GM12864 (cell line): Measurements from ENCODE around the gene SRPK2.

Experiments
- DNase-seq: peaks from one replicate; pipeline ENCODE4 v3.0.0-alpha.2; 2011; ENCODE audit warnings: low read depth
- H3K4me3 ChIP-seq: 2 replicates; pipeline ENCODE4 v1.5.1; 2011; ENCODE audit warnings: mild to moderate bottlenecking, low read depth, low read length, control low read depth
- CTCF ChIP-seq: IDR thresholded peaks from 2 replicates; pipeline ENCODE4 v1.5.1; 2011; ENCODE audit warnings: low read depth, mild to moderate bottlenecking, moderate library complexity, low read length, control low read depth, inconsistent platforms; ENCODE audit errors: missing control alignments

The SRPK2 gene

GRCh38 chr7:105177026-105177425, 211.7 kb downstream of the SRPK2 start:
- H3K4me3 ChIP-seq, result no peak overlapping the region
- no peak for TF ChIP-seq CTCF
- DNase-seq, result no peak

- no peak overlapping the region for H3K4me3 ChIP-seq
- DNase-seq, result no peak
- TF ChIP-seq CTCF, result no peak
These were observed 215.1 kb downstream of the SRPK2 start for GRCh38 chr7:105173586-105173985.

- H3K4me3 ChIP-seq, result no peak overlapping the region
- DNase-seq, result no peak
- TF ChIP-seq CTCF, result no peak
These were observed 224.0 kb downstream of the SRPK2 start for GRCh38 chr7:105164751-105165150.

- DNase-seq, result no peak
- no peak overlapping the region for H3K4me3 ChIP-seq
- no peak for TF ChIP-seq CTCF
These were observed 225.0 kb downstream of the SRPK2 start for GRCh38 chr7:105163718-105164117.

- no peak for DNase-seq
- TF ChIP-seq CTCF, result no peak
- H3K4me3 ChIP-seq, result no peak overlapping the region
These were observed 227.4 kb downstream of the SRPK2 start for GRCh38 chr7:105161366-105161765.

- DNase-seq, result no peak
- TF ChIP-seq CTCF, result no peak
- H3K4me3 ChIP-seq, result no peak overlapping the region
These were observed 231.4 kb downstream of the SRPK2 start for GRCh38 chr7:105157278-105157677.

- H3K4me3 ChIP-seq, result no peak overlapping the region
- TF ChIP-seq CTCF, result no peak
- no peak for DNase-seq
These were observed 232.0 kb downstream of the SRPK2 start for GRCh38 chr7:105156731-105157130.
